Activated T-helper 2 cell treated with anti-CD3 and anti-CD28 coated beads, Interferon-gamma antibody, Interleukin-2, Interleukin-4, amounts not matched to agents 10 μg/mL and 5 μg/mL and 100 μg/mL, durations not matched to agents 14 hours and 24 hours and 36 hours (primary cell): ENCODE measurements around the gene PADI4. TPM values are rescaled to one million over a fixed set of nuclear protein-coding genes. Genes with fewer than 3 reads are reported as not detected.
"Not testable (repeated sequence)": the region's sequence is repeated elsewhere in the genome, so short reads cannot be mapped to it uniquely, and the experiment has no call there.

Experiments used
- DNase-seq: peaks from one replicate; pipeline ENCODE4 v3.0.0; 2021; ENCODE audit warnings: low spot score
- H3K27ac Mint-ChIP-seq: one replicate; pipeline ENCODE4 v1.8.0; 2021; ENCODE audit warnings: mixed read lengths
- H3K27me3 Mint-ChIP-seq: one replicate; pipeline ENCODE4 v1.8.0; 2021; ENCODE audit warnings: low read depth, mixed read lengths
- H3K36me3 Mint-ChIP-seq: one replicate; pipeline ENCODE4 v1.8.0; 2021; ENCODE audit warnings: low read depth, mixed read lengths
- H3K4me1 Mint-ChIP-seq: one replicate; pipeline ENCODE4 v1.8.0; 2021; ENCODE audit warnings: low read depth, mixed read lengths
- H3K4me3 Mint-ChIP-seq: one replicate; pipeline ENCODE4 v1.8.0; 2021; ENCODE audit warnings: low read depth, mild to moderate bottlenecking, moderate library complexity, mixed read lengths
- H3K9me3 Mint-ChIP-seq: one replicate; pipeline ENCODE4 v1.8.0; 2021; ENCODE audit warnings: mixed read lengths
- intact Hi-C: fragments of 100-400 bp; cut with micrococcal nuclease; formaldehyde crosslinking; loops from one replicate; pipeline ENCODE4 v1.15.1; 2023
- total RNA-seq: library from RNA; stranded (reverse); gene quantifications from 2 replicates; pipeline ENCODE4 v1.2.3, GENCODE V29; 2022

The PADI4 gene
- total RNA-seq, 1 donor from 2014 or later, result not detected

- DNase-seq, result no peak
- Mint-ChIP-seq H3K4me1 (no peaks in the 10 kb centered on the region), H3K36me3 (no peaks in the 10 kb centered on the region), H3K9me3 (no peaks in the 10 kb centered on the region), H3K27me3 (peaks cover 3% of the 10 kb centered on the region), H3K4me3 (no peak overlapping the region), H3K27ac (no peak overlapping the region)
- intact Hi-C loops, result no loop called here
These were observed 596 bp downstream of the PADI4 start for GRCh38 chr1:17308593-17308992.

DNA sequence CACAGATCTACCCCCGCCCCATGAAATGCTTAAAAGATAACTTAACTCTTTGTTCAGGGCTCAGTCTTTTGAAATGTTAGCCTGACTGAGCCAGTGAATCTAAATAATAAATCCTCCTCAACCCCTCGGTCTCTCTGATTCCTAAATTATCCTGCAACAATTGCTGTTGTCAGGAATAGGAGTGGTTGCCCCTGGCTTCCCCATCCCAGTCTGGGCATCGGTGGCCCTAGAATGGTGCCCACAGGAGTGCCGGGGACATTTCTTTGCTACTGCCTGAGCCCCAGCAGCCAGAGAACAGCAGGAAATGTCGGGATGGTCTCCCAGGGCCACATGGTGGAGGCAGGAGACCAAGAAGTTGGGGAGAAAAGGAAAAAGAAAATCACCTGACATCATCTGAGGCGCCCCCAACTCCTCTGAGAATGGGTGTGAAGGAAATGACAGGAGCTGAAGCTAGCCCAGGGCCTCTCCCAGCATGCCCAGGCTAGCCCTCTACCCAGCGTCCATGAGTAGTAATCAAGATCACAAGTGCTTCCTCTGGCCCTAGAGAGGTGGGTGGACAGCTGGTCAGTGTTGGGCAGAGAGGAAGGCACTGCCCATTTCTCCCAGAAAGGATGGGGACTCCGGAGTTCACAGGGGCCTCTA, 1.6 kb downstream of the PADI4 start:
- no peak for DNase-seq
- Mint-ChIP-seq H3K36me3 (no peaks in the 10 kb centered on the region), H3K4me1 (no peaks in the 10 kb centered on the region), H3K9me3 (no peaks in the 10 kb centered on the region), H3K27me3 (peaks cover 3% of the 10 kb centered on the region), H3K4me3 (no peak overlapping the region), H3K27ac (no peak overlapping the region)
- intact Hi-C loops, result no loop called here

DNA sequence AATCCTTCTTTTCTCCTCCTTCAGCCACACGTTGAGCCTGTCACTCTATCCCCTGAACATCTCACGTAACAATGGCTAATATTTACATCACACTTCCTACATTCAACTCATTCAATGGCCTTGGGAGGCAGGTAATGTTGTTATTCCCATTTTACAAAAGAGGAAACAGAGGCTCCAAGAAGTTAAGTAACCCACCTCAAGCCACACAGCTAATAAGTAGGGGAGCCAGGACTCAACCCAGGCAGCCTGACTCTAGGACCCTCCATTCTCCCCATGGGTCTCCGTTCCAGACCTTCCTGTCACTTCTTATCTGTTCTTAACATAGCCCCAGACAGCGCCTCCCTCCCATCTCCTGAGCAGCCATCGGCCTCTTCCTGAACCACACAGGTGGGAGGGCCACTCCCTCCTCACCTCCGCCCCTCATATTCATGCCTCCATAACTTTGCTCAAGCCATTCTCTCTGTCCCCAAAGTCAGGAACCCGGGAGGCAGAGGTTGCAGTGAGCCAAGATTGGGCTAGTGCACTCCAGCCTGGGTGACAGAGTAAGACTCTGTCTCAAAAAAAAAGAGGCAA, 2.2 kb downstream of the PADI4 start:
- Mint-ChIP-seq H3K27me3 (peaks cover 3% of the 10 kb centered on the region), H3K4me1 (no peaks in the 10 kb centered on the region), H3K27ac (no peak overlapping the region), H3K4me3 (no peak overlapping the region), H3K9me3 (no peaks in the 10 kb centered on the region), H3K36me3 (no peaks in the 10 kb centered on the region)
- intact Hi-C loops, result no loop called here
- DNase-seq, result no peak

- H3K36me3 Mint-ChIP-seq, result no peaks in the 10 kb centered on the region
These were observed 5.7 kb downstream of the PADI4 start for GRCh38 chr1:17313530-17314309.

DNA sequence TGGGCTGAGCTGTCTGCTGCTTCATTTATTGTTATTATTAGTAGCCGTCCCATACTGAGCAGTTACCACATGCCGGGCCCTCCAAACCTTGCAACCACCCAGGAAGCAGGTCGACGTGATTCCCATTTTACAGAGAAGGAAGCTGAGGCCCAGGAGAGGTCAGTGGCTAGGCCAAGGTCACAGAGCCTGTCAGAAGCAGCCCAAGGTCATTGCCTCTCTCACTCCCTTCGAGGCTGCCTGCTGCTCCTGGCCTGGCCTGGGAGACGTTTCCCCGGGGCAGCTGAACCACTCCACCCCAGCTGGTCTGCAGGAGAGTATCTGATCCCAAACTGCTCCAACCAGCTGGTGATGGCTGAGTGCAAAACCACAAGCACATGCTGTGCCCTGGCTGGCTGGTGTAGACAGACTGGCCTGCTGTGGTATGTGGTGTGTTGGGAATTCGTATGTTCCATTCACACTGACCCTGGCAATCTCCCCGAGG, 6.5 kb downstream of the PADI4 start:
- intact Hi-C loops, result no loop called here
- H3K4me3 Mint-ChIP-seq, result no peak overlapping the region
- peaks cover 3% of the 10 kb centered on the region for H3K27me3 Mint-ChIP-seq
- H3K36me3 Mint-ChIP-seq, result no peaks in the 10 kb centered on the region
- DNase-seq, result no peak
- no peaks in the 10 kb centered on the region for H3K4me1 Mint-ChIP-seq
- no peaks in the 10 kb centered on the region for H3K9me3 Mint-ChIP-seq
- H3K27ac Mint-ChIP-seq, result no peak overlapping the region

More at GRCh38 chr1:17313530-17314309, 5.7 kb downstream of the PADI4 start:
- Mint-ChIP-seq H3K4me3 (no peak overlapping the region), H3K4me1 (no peaks in the 10 kb centered on the region), H3K27me3 (peaks cover 3% of the 10 kb centered on the region), H3K9me3 (no peaks in the 10 kb centered on the region), H3K27ac (no peak overlapping the region)
- intact Hi-C loops, result no loop called here
- no peak for DNase-seq

GRCh38 chr1:17315542-17316130, 7.6 kb downstream of the PADI4 start:
- H3K27me3 Mint-ChIP-seq, result peaks cover 3% of the 10 kb centered on the region
- no peaks in the 10 kb centered on the region for H3K36me3 Mint-ChIP-seq
- H3K27ac Mint-ChIP-seq, result no peak overlapping the region
- no peaks in the 10 kb centered on the region for H3K4me1 Mint-ChIP-seq
- no peak overlapping the region for H3K4me3 Mint-ChIP-seq
- intact Hi-C loops, result no loop called here
- DNase-seq, result no peak
- H3K9me3 Mint-ChIP-seq, result no peaks in the 10 kb centered on the region

DNA sequence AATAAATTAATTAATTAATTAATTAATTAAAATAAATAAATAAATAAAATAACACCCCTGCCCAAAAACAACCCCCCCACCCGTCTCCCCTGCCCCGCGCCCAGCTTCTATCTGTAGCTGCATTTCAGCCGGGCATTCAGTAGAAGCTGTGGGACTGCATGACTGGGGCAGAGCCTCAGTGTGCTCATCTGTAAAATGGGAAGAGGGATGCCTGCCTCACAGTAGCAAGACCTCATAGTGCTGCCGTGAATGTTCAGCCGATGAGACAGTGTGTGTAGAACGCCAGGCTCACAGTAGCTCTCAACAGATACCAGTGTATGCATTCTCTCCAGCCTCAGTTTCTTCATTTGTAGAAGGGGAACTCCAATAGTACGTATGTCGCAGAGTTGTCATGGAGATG, 8.7 kb downstream of the PADI4 start:
- intact Hi-C loops, result no loop called here
- H3K4me1 Mint-ChIP-seq, result no peaks in the 10 kb centered on the region
- H3K27me3 Mint-ChIP-seq, result peaks cover 5% of the 10 kb centered on the region
- no peak overlapping the region for H3K27ac Mint-ChIP-seq
- H3K4me3 Mint-ChIP-seq, result no peak overlapping the region
- no peaks in the 10 kb centered on the region for H3K36me3 Mint-ChIP-seq
- no peaks in the 10 kb centered on the region for H3K9me3 Mint-ChIP-seq
- DNase-seq, result no peak

DNA sequence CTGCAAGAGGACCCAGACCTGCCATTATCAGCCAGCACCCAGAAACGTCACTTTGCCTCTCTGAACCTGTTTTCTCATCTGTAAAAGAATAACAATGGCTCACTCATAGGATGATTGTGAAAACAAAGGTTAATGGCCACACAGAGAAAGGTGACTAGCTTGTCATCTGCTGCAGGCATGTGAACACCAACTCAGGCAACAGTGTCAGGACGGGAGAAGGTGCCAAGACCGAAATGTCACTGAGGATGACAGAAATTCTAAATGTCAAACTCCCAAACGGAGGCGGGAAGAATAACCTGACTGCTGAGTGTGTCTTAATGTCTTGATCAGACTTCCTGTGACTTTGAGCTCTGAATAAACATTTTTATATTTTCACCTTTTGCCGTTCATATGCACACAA, 10.3 kb downstream of the PADI4 start:
- DNase-seq, result no peak
- intact Hi-C loops, result no loop called here
- no peaks in the 10 kb centered on the region for H3K4me1 Mint-ChIP-seq
- no peaks in the 10 kb centered on the region for H3K9me3 Mint-ChIP-seq
- H3K27me3 Mint-ChIP-seq, result peaks cover 3% of the 10 kb centered on the region
- H3K36me3 Mint-ChIP-seq, result no peaks in the 10 kb centered on the region
- no peak overlapping the region for H3K4me3 Mint-ChIP-seq
- no peak overlapping the region for H3K27ac Mint-ChIP-seq

DNA sequence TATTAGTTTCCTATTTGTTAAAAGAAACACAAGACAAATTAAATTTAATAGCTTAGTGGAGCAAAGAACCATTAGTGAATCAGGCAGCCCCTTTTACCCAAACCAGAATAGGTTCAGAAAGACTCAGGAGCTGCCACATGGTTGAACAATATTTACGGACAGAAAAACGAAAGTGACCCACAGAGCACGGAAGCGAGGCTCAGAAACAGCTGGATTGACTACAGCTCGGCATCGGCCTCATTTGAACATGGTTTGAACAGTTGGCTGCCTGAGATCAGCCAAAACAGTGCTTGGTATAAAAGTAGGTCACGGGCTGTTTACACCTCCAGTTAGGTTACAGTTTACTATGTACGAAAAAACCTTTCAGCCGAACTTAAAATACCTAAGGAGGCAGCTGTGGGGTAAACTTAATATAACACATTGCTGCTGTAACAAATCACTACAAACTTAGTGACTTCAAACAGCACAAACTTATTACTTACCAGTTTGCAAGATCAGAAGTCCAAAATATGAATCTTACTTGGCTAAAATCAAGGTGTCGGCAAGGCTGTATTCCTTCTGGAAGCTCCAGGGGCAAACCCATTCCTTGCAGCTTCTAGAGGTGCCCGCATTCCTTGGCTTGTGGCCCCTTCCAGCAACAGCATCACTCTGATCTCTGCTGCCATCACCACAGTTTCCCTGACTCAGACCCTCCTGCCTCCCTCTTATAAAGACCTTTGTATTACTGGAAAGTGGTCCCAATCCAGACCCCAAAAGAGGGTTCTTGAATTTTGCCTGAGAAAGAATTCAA, 11.8 kb downstream of the PADI4 start:
- H3K9me3 Mint-ChIP-seq, result no peaks in the 10 kb centered on the region
- H3K27me3 Mint-ChIP-seq, result peaks cover 6% of the 10 kb centered on the region
- no peaks in the 10 kb centered on the region for H3K36me3 Mint-ChIP-seq
- H3K4me1 Mint-ChIP-seq, result no peaks in the 10 kb centered on the region
- intact Hi-C loops, result no loop called here
- no peak for DNase-seq
- H3K27ac Mint-ChIP-seq, result no peak overlapping the region
- H3K4me3 Mint-ChIP-seq, result no peak overlapping the region

DNA sequence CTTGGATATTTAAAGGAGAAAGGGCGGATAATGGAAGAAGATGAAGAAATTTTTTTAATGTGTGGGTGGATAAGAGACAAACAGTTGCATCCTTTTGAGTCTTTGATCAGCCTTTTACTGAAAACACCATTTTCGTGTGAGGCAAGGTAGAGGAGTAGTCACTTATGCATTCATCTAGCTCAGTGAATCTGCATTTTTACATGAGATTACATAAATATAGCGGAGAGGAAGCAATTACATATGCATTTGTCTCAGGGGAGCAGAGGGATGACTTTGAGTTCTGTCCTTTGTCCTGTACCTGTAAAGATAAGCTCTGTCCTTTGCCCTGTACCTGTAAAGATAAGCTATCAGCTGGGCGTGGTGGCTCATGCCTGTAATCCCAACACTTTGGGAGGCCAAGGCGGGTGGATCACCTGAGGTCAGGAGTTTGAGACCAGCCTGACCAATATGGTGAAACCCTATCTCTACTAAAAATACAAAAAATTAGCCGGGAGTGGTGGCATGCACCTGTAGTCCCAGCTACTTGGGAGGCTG, 13.9 kb downstream of the PADI4 start:
- H3K27ac Mint-ChIP-seq, H3K27me3 Mint-ChIP-seq, H3K36me3 Mint-ChIP-seq, H3K9me3 Mint-ChIP-seq, H3K4me3 Mint-ChIP-seq, DNase-seq, H3K4me1 Mint-ChIP-seq, intact Hi-C loops: not testable (repeated sequence)

GRCh38 chr1:17328855-17329254, 20.9 kb downstream of the PADI4 start:
- no peak overlapping the region for H3K27ac Mint-ChIP-seq
- peaks cover 7% of the 10 kb centered on the region for H3K27me3 Mint-ChIP-seq
- no peaks in the 10 kb centered on the region for H3K9me3 Mint-ChIP-seq
- no peaks in the 10 kb centered on the region for H3K4me1 Mint-ChIP-seq
- intact Hi-C loops, result no loop called here
- H3K4me3 Mint-ChIP-seq, result no peak overlapping the region
- no peak for DNase-seq
- no peaks in the 10 kb centered on the region for H3K36me3 Mint-ChIP-seq

DNA sequence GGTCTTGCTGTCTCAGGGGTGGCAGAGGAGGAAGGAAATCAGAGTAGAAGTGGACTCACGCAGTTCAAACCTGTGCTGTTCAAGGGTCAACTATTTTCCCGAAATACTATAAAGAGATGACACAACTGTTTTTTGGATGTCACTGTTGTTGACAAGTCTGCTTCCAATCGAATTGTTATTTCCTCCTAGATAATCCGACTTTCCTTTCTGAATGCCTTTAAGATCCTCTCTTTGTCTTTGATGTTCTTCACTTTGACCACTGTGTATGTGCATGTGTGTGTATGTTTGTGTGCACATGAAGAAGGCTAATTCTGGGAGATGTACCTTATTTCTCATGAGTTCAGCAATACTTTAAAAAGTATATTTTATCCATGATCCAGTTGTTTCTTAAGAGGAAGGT, 21.6 kb downstream of the PADI4 start:
- no peak overlapping the region for H3K4me3 Mint-ChIP-seq
- no peaks in the 10 kb centered on the region for H3K36me3 Mint-ChIP-seq

More for the DNA sequence above, 21.6 kb downstream of the PADI4 start:
- Mint-ChIP-seq H3K27ac (no peak overlapping the region), H3K4me1 (no peaks in the 10 kb centered on the region), H3K9me3 (no peaks in the 10 kb centered on the region), H3K27me3 (peaks cover 5% of the 10 kb centered on the region)
- intact Hi-C loops, result no loop called here
- DNase-seq, result no peak
